Muscle layer of duodenum (tissue), 2 donors: ENCODE measurements around the gene HNRNPM.

ENCODE experiments used
- H3K27ac ChIP-seq: one replicate; pipeline ENCODE4 v1.7.0; 2013; ENCODE audit warnings: mild to moderate bottlenecking, low read length
- H3K27me3 ChIP-seq: one replicate; pipeline ENCODE4 v1.7.0; 2013; ENCODE audit warnings: low read depth, mild to moderate bottlenecking, control low read depth, low read length
- H3K36me3 ChIP-seq, 2 donors: one replicate each; pipeline ENCODE4 v1.7.0; 2013; ENCODE audit warnings: low read length in 2 of 2, control low read depth in 1 of 2, mild to moderate bottlenecking in 1 of 2; ENCODE audit not compliant: insufficient read depth in 2 of 2, control insufficient read depth in 1 of 2
- H3K4me1 ChIP-seq, 2 donors: one replicate each; pipeline ENCODE4 v1.7.0; 2013; ENCODE audit warnings: low read length in 2 of 2, mild to moderate bottlenecking in 2 of 2, control low read depth in 1 of 2, moderate library complexity in 1 of 2; ENCODE audit not compliant: insufficient read depth in 2 of 2, control insufficient read depth in 1 of 2
- H3K4me3 ChIP-seq, 2 donors: one replicate each; pipeline ENCODE4 v1.7.0; 2013; ENCODE audit warnings: low read length in 2 of 2, low read depth in 1 of 2, mild to moderate bottlenecking in 1 of 2
- H3K9me3 ChIP-seq, 2 donors: one replicate each; pipeline ENCODE4 v1.7.0; 2013; ENCODE audit warnings: low read length in 2 of 2, control low read depth in 1 of 2, mild to moderate bottlenecking in 1 of 2; ENCODE audit not compliant: control insufficient read depth in 1 of 2
- donor health status: healthy.

HNRNPM gene

GRCh38 chr19:8475005-8475404 is 30.2 kb downstream of the HNRNPM start:
- no peak overlapping the region for H3K27ac ChIP-seq
- no peak overlapping the region for H3K4me3 ChIP-seq
- peaks cover 9 to 13% of the 10 kb centered on the region in 2 donors for H3K4me1 ChIP-seq
- no peaks in the 10 kb centered on the region for H3K27me3 ChIP-seq
- no peaks in the 10 kb centered on the region for H3K9me3 ChIP-seq
- peaks cover 59 to 72% of the 10 kb centered on the region in 2 donors for H3K36me3 ChIP-seq

GRCh38 chr19:8476524-8476923 is 31.7 kb downstream of the HNRNPM start:
- Histone ChIP-seq H3K36me3 (peaks cover 53 to 64% of the 10 kb centered on the region in 2 donors), H3K9me3 (no peaks in the 10 kb centered on the region), H3K4me1 (peaks cover 9 to 22% of the 10 kb centered on the region in 2 donors), H3K27me3 (no peaks in the 10 kb centered on the region), H3K27ac (no peak overlapping the region), H3K4me3 (no peak overlapping the region)

- H3K4me1 ChIP-seq: peaks cover 9 to 30% of the 10 kb centered on the region in 2 donors
- H3K9me3 ChIP-seq: no peaks in the 10 kb centered on the region
- peaks cover 54 to 57% of the 10 kb centered on the region in 2 donors for H3K36me3 ChIP-seq
- H3K4me3 ChIP-seq: no peak overlapping the region
- H3K27me3 ChIP-seq: no peaks in the 10 kb centered on the region
- no peak overlapping the region for H3K27ac ChIP-seq
Measured at GRCh38 chr19:8477889-8478288, 33.1 kb downstream of the HNRNPM start.

GRCh38 chr19:8478598-8478997 is 33.8 kb downstream of the HNRNPM start:
- Histone ChIP-seq H3K9me3 (no peaks in the 10 kb centered on the region), H3K4me1 (peaks cover 9 to 30% of the 10 kb centered on the region in 2 donors), H3K4me3 (no peak overlapping the region), H3K27me3 (no peaks in the 10 kb centered on the region), H3K27ac (no peak overlapping the region), H3K36me3 (peaks cover 59% of the 10 kb centered on the region in 2 donors)

GRCh38 chr19:8481201-8481600 is 36.4 kb downstream of the HNRNPM start:
- Histone ChIP-seq H3K36me3 (peaks cover 56 to 58% of the 10 kb centered on the region in 2 donors), H3K4me3 (no peak overlapping the region), H3K27me3 (no peaks in the 10 kb centered on the region), H3K4me1 (peaks cover 9 to 35% of the 10 kb centered on the region in 2 donors), H3K27ac (no peak overlapping the region), H3K9me3 (no peaks in the 10 kb centered on the region)

GRCh38 chr19:8481616-8482015 is 36.8 kb downstream of the HNRNPM start:
- H3K27ac ChIP-seq: no peak overlapping the region
- H3K4me3 ChIP-seq: no peak overlapping the region
- no peaks in the 10 kb centered on the region for H3K9me3 ChIP-seq
- H3K4me1 ChIP-seq: peaks cover 9 to 35% of the 10 kb centered on the region in 2 donors
- no peaks in the 10 kb centered on the region for H3K27me3 ChIP-seq
- peaks cover 56 to 60% of the 10 kb centered on the region in 2 donors for H3K36me3 ChIP-seq

- Histone ChIP-seq H3K27me3 (no peaks in the 10 kb centered on the region), H3K4me1 (peaks cover 9 to 33% of the 10 kb centered on the region in 2 donors), H3K4me3 (no peak overlapping the region), H3K27ac (no peak overlapping the region), H3K9me3 (no peaks in the 10 kb centered on the region), H3K36me3 (peaks cover 58 to 62% of the 10 kb centered on the region in 2 donors)
Measured at GRCh38 chr19:8482696-8483095, 37.9 kb downstream of the HNRNPM start.

GRCh38 chr19:8483165-8483564 is 38.4 kb downstream of the HNRNPM start:
- Histone ChIP-seq H3K36me3 (peaks cover 58 to 64% of the 10 kb centered on the region in 2 donors), H3K4me3 (no peak overlapping the region), H3K27me3 (no peaks in the 10 kb centered on the region), H3K4me1 (peaks cover 6 to 28% of the 10 kb centered on the region in 2 donors), H3K9me3 (no peaks in the 10 kb centered on the region), H3K27ac (no peak overlapping the region)

GRCh38 chr19:8484331-8484894 is 39.6 kb downstream of the HNRNPM start:
- Histone ChIP-seq H3K36me3 (peaks cover 66 to 75% of the 10 kb centered on the region in 2 donors), H3K27me3 (no peaks in the 10 kb centered on the region), H3K27ac (no peak overlapping the region), H3K4me1 (peaks cover 0 to 22% of the 10 kb centered on the region in 2 donors), H3K9me3 (no peaks in the 10 kb centered on the region), H3K4me3 (no peak overlapping the region)

- Histone ChIP-seq H3K27ac (no peak overlapping the region), H3K4me1 (peaks cover 0 to 21% of the 10 kb centered on the region in 2 donors), H3K9me3 (no peaks in the 10 kb centered on the region), H3K36me3 (peaks cover 66 to 82% of the 10 kb centered on the region in 2 donors), H3K27me3 (no peaks in the 10 kb centered on the region), H3K4me3 (no peak overlapping the region)
Measured at GRCh38 chr19:8485561-8486371, 41.0 kb downstream of the HNRNPM start.

- Histone ChIP-seq H3K27ac (no peak overlapping the region), H3K4me1 (peaks cover 0 to 12% of the 10 kb centered on the region in 2 donors), H3K36me3 (peaks cover 59 to 82% of the 10 kb centered on the region in 2 donors), H3K4me3 (no peak overlapping the region), H3K27me3 (no peaks in the 10 kb centered on the region), H3K9me3 (no peaks in the 10 kb centered on the region)
Measured at GRCh38 chr19:8486661-8487136, 41.9 kb downstream of the HNRNPM start.
